ENCODE results near the gene WBP2.
"Not testable (repeated sequence)": the region's sequence is repeated elsewhere in the genome, so short reads cannot be mapped to it uniquely, and the experiment has no call there.

Gene WBP2

GRCh38 chr17:75813081-75814020, 41.8 kb downstream of the WBP2 start (continued):
- no peak for TF ChIP-seq ZNF670 (tag by site-specific recombination; IDR thresholded peaks at IDR 0.05; ENCODE audit: low read depth)

GRCh38 chr17:75812096-75813013, 42.8 kb downstream of the WBP2 start:
- CTCF ChIA-PET = interaction anchor here (0.8 to 1.2 kb wide), 3 partner anchors 15 to 84 kb away, joined by 3 to 7 read pairs (median 3); partner anchors contain the start of gene TRIM65
- Histone ChIP-seq H3K4me3 (ENCODE audit: low read depth, low read length) (no peak overlapping the region), H3K9me3 (ENCODE audit: control insufficient read depth, insufficient read depth, low read depth, low read length) (no peaks in the 10 kb centered on the region), H3K27ac (ENCODE audit: extremely low read depth, low read depth, low read length) (no peak overlapping the region), H3K36me3 (ENCODE audit: control insufficient read depth in 2 of 2, insufficient read depth in 1 of 2, low read length in 2 of 2) (peaks cover 33 to 78% of the 10 kb centered on the region in 2 experiments), H3K4me1 (ENCODE audit: control insufficient read depth, insufficient read depth, low read length) (peaks cover 9% of the 10 kb centered on the region)
- POLR2A ChIA-PET = interaction anchor here (0.5 to 2.5 kb wide), 3 partner anchors 13 to 42 kb away, joined by 3 to 8 read pairs (median 4); a partner anchor contains a TSS
- TF ChIP-seq EGR2 (tag by site-specific recombination; IDR thresholded peaks at IDR 0.05; ENCODE audit: low read depth) (peak; percentile 23; the same call in 1 of the 2 replicates), ZNF560 (tag by site-specific recombination; IDR thresholded peaks at IDR 0.05; ENCODE audit: borderline replicate concordance) (no peak)

- ChIA-PET POLR2A (interaction anchor here (1.2 kb wide), 1 partner anchor 44 kb away, joined by 3 read pairs; the partner anchor contains the start of gene WBP2), CTCF (interaction anchor here (0.8 to 1.1 kb wide), 2 partner anchors 86 to 177 kb away, joined by 3 to 7 read pairs; partner anchors contain the start of gene TRIM65)
- TF ChIP-seq ZNF514 (tag by site-specific recombination; IDR thresholded peaks at IDR 0.05) = no peak
- TF ChIP-seq GLIS2 (tag by site-specific recombination; IDR thresholded peaks at IDR 0.05) = no peak
- no peak for TF ChIP-seq ZNF747 (tag by site-specific recombination; IDR thresholded peaks at IDR 0.05)
- no peak for TF ChIP-seq ZNF621 (tag by site-specific recombination; IDR thresholded peaks at IDR 0.05)
- TF ChIP-seq ZNF510 (tag by site-specific recombination; IDR thresholded peaks at IDR 0.05; ENCODE audit: insufficient replicate concordance) = no peak
- no peak for TF ChIP-seq ZNF350 (tag by site-specific recombination; IDR thresholded peaks at IDR 0.05)
- TF ChIP-seq ZSCAN5A (tag by site-specific recombination; IDR thresholded peaks at IDR 0.05) = no peak
- TF ChIP-seq ZNF660 (tag by site-specific recombination; IDR thresholded peaks at IDR 0.05) = no peak
- TF ChIP-seq ZNF626 (tag by site-specific recombination; IDR thresholded peaks at IDR 0.05) = no peak
- Histone ChIP-seq H3K9me3 (ENCODE audit: control insufficient read depth, insufficient read depth, low read depth, low read length) (no peaks in the 10 kb centered on the region), H3K27ac (ENCODE audit: extremely low read depth, low read depth, low read length) (no peak overlapping the region), H3K4me1 (ENCODE audit: control insufficient read depth, insufficient read depth, low read length) (peaks cover 9% of the 10 kb centered on the region), H3K36me3 (ENCODE audit: control insufficient read depth in 2 of 2, insufficient read depth in 1 of 2, low read length in 2 of 2) (peaks cover 33 to 66% of the 10 kb centered on the region in 2 experiments), H3K4me3 (ENCODE audit: low read depth, low read length) (no peak overlapping the region)
Observed at GRCh38 chr17:75811174-75811573, 44.0 kb downstream of the WBP2 start.

GRCh38 chr17:75810756-75811155, 44.4 kb downstream of the WBP2 start:
- CTCF ChIA-PET = interaction anchor here (1.1 kb wide), 1 partner anchor 177 kb away, joined by 3 read pairs; no protein-coding TSS in a partner anchor

More at GRCh38 chr17:75810756-75811155, 44.4 kb downstream of the WBP2 start:
- not testable (repeated sequence) for H3K27ac ChIP-seq (ENCODE audit: extremely low read depth, low read depth, low read length); H3K9me3 ChIP-seq (ENCODE audit: control insufficient read depth, insufficient read depth, low read depth, low read length); H3K4me3 ChIP-seq (ENCODE audit: low read depth, low read length); H3K4me1 ChIP-seq (ENCODE audit: control insufficient read depth, insufficient read depth, low read length)
- POLR2A ChIA-PET = interaction anchor here (1.2 kb wide), 1 partner anchor 45 kb away, joined by 3 read pairs; the partner anchor contains the start of gene WBP2
- peaks cover 29 to 63% of the 10 kb centered on the region in 2 experiments for H3K36me3 ChIP-seq (ENCODE audit: control insufficient read depth in 2 of 2, insufficient read depth in 1 of 2, low read length in 2 of 2)

Data from HEK293 (cell line).